T-cell (primary cell): Measurements from ENCODE around the gene PPP1R9A. TPM values are rescaled to one million over a fixed set of nuclear protein-coding genes. Genes with fewer than 3 reads are reported as not detected.

Source experiments
- ATAC-seq, 4 experiments: fragments of 200-7000 bp in 3 of 4; fragments of 150-1000 bp in 1 of 4; cut with Tn5 transposase; replicated peaks in 1 of 4; 1 replicate in 3 of 4; 2 replicates in 1 of 4; pipeline ENCODE4 v1.10.0; 2021; ENCODE audit warnings: moderate library complexity in 3 of 4, mild to moderate bottlenecking in 2 of 4, moderate number of reproducible peaks in 1 of 4
- CTCF ChIA-PET, 2 donors: fragments of 300-600 bp; sonication (Branson Sonifier 250); formaldehyde crosslinking; loops; one replicate each; lab custom pipeline; 2022; ENCODE audit warnings: antibody characterized with exemption in 2 of 2; lab: Charles Lee
- POLR2A ChIA-PET, 2 donors: fragments of 300-600 bp; sonication (Branson Sonifier 250); formaldehyde crosslinking; loops; one replicate each; lab custom pipeline; 2022; ENCODE audit warnings: antibody characterized with exemption in 2 of 2; lab: Charles Lee
- DNase-seq, 35 experiments: peaks; one replicate each; pipeline versions ENCODE4 v3.0.0 to v3.0.0-alpha.2; 2013 to 2023
- H3K27ac ChIP-seq: one replicate; pipeline ENCODE4 v1.5.1; 2013; ENCODE audit warnings: low read length
- H3K27me3 ChIP-seq, 2 experiments: replicated peaks in 1 of 2; 1 replicate in 1 of 2; 2 replicates in 1 of 2; pipeline versions ENCODE4 v1.6.1 to v1.7.0; 2013; ENCODE audit warnings: low read length in 1 of 2, mixed read lengths in 1 of 2; ENCODE audit not compliant: control insufficient read depth in 2 of 2, insufficient read depth in 2 of 2; ENCODE audit errors: extremely low read depth in 1 of 2
- H3K36me3 ChIP-seq, 2 donors: 1 replicate in 1 of 2; 2 replicates in 1 of 2; pipeline versions ENCODE4 v1.6.1 to v1.7.0; 2013; ENCODE audit warnings: low read length in 1 of 2; ENCODE audit not compliant: control insufficient read depth in 2 of 2, insufficient read depth in 1 of 2; ENCODE audit errors: extremely low read depth in 1 of 2
- H3K4me1 ChIP-seq, 2 experiments: 1 replicate in 1 of 2; 2 replicates in 1 of 2; pipeline versions ENCODE4 v1.6.1 to v1.7.0; 2013; ENCODE audit warnings: low read length in 2 of 2, mixed read lengths in 1 of 2; ENCODE audit not compliant: insufficient read depth in 2 of 2, control insufficient read depth in 1 of 2; ENCODE audit errors: extremely low read depth in 1 of 2
- H3K4me3 ChIP-seq, 2 donors: 1 replicate in 1 of 2; 2 replicates in 1 of 2; pipeline versions ENCODE4 v1.5.1 to v1.7.0; 2013; ENCODE audit warnings: mild to moderate bottlenecking in 2 of 2, low read length in 1 of 2, moderate library complexity in 1 of 2; ENCODE audit not compliant: control insufficient read depth in 1 of 2; ENCODE audit errors: extremely low read depth in 1 of 2
- H3K9me3 ChIP-seq: 2 replicates; pipeline ENCODE4 v1.7.0; 2013
- H3K27ac Mint-ChIP-seq, 2 donors: one replicate each; pipeline ENCODE4 v1.8.0; 2020 to 2021; ENCODE audit warnings: mild to moderate bottlenecking in 2 of 2, mixed read lengths in 2 of 2
- H3K27me3 Mint-ChIP-seq, 2 donors: one replicate each; pipeline ENCODE4 v1.8.0; 2021 to 2022; ENCODE audit warnings: mixed read lengths in 2 of 2
- H3K36me3 Mint-ChIP-seq: one replicate; pipeline ENCODE4 v1.8.0; 2021; ENCODE audit warnings: mixed read lengths
- H3K4me1 Mint-ChIP-seq, 3 donors: one replicate each; pipeline ENCODE4 v1.8.0; 2020 to 2022; ENCODE audit warnings: mixed read lengths in 3 of 3, mild to moderate bottlenecking in 1 of 3
- H3K4me3 Mint-ChIP-seq, 3 donors: one replicate each; pipeline ENCODE4 v1.8.0; 2020 to 2022; ENCODE audit warnings: mild to moderate bottlenecking in 3 of 3, mixed read lengths in 3 of 3, moderate library complexity in 3 of 3
- H3K9me3 Mint-ChIP-seq, 3 donors: one replicate each; pipeline ENCODE4 v1.8.0; 2020 to 2022; ENCODE audit warnings: mixed read lengths in 3 of 3
- WGBS: methylation state at CpG from one replicate; pipeline ENCODE4 v1.1.5; 2013; ENCODE audit warnings: missing lambda C conversion rate; ENCODE audit not compliant: insufficient coverage; 5-methylcytosine and 5-hydroxymethylcytosine counted together
- total RNA-seq, 35 experiments: library from RNA in 6 of 35; stranded (reverse) in 6 of 35; fragments of 120-200 nt in 1 of 35; gene quantifications; one replicate each; pipeline versions ENCODE4 v1.2.1 to v1.2.4 and lab custom pipeline; 2013 to 2026

PPP1R9A gene
- total RNA-seq, 5 donors from 2014 or later (not counting 1 experiment from before 2014, with no cell fraction given), result 0.10 to 0.23 (median 0.13) TPM; not detected in 2

- H3K4me1 Mint-ChIP-seq, result no peaks in the 10 kb centered on the region
- Histone ChIP-seq H3K27me3 (no peaks in the 10 kb centered on the region), H3K4me1 (no peaks in the 10 kb centered on the region), H3K4me3 (no peak overlapping the region), H3K36me3 (no peaks in the 10 kb centered on the region), H3K9me3 (no peaks in the 10 kb centered on the region), H3K27ac (no peak overlapping the region)
- no peaks in the 10 kb centered on the region for H3K9me3 Mint-ChIP-seq
- H3K27ac Mint-ChIP-seq, result no peak overlapping the region
- DNase-seq (no peak), ATAC-seq (no peak)
- H3K36me3 Mint-ChIP-seq, result no peaks in the 10 kb centered on the region
- no peak overlapping the region for H3K4me3 Mint-ChIP-seq
- POLR2A ChIA-PET, result no interaction called here
- H3K27me3 Mint-ChIP-seq, result no peaks in the 10 kb centered on the region
- no CpG with 5 or more reads among the region's 3 CpGs for WGBS
- CTCF ChIA-PET, result no interaction called here
These were observed 34.6 kb downstream of the PPP1R9A start for GRCh38 chr7:94941844-94942632.

DNA sequence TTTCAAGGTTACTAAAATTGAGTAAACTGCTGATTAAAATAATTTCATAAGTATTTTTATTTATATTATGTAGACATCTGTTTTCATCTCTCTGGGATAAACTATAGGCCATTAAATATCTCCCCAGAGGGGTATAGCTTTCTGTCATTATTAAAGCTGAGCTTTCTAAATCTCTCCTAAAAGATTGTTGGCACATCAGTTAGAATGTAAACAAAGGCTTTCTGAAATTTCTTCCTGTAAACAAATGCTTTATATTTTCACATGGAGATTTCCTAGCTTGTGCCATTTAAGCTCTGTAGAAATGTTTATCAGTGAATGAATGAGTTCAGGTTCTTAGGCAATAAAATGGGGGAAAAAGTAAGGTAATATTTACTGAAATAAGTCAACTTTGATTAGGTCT is 35.7 kb downstream of the PPP1R9A start:
- H3K27me3 Mint-ChIP-seq, result no peaks in the 10 kb centered on the region
- H3K4me1 ChIP-seq, result no peaks in the 10 kb centered on the region
- no peaks in the 10 kb centered on the region for H3K9me3 ChIP-seq
- H3K9me3 Mint-ChIP-seq, result no peaks in the 10 kb centered on the region
- no peaks in the 10 kb centered on the region for H3K36me3 ChIP-seq
- H3K27me3 ChIP-seq, result no peaks in the 10 kb centered on the region
- H3K4me3 ChIP-seq, result no peak overlapping the region
- H3K27ac Mint-ChIP-seq, result no peak overlapping the region
- ATAC-seq (no peak), DNase-seq (no peak)
- no peaks in the 10 kb centered on the region for H3K4me1 Mint-ChIP-seq
- no peak overlapping the region for H3K27ac ChIP-seq
- ChIA-PET POLR2A (interaction anchor here in 1 of 2 donors (0.6 kb wide), 1 partner anchor 791 kb away, joined by 3 read pairs; no protein-coding TSS in a partner anchor), CTCF (no interaction called here)
- no peaks in the 10 kb centered on the region for H3K36me3 Mint-ChIP-seq
- H3K4me3 Mint-ChIP-seq, result no peak overlapping the region

GRCh38 chr7:94949532-94949931 is 42.1 kb downstream of the PPP1R9A start:
- no peaks in the 10 kb centered on the region for H3K4me1 Mint-ChIP-seq
- Histone ChIP-seq H3K4me3 (no peak overlapping the region), H3K4me1 (no peaks in the 10 kb centered on the region), H3K27me3 (no peaks in the 10 kb centered on the region), H3K9me3 (no peaks in the 10 kb centered on the region), H3K27ac (no peak overlapping the region), H3K36me3 (no peaks in the 10 kb centered on the region)
- H3K27me3 Mint-ChIP-seq, result no peaks in the 10 kb centered on the region
- H3K27ac Mint-ChIP-seq, result no peak overlapping the region
- WGBS, result 80% methylated on average over 1 of the region's 1 CpG
- H3K9me3 Mint-ChIP-seq, result peaks cover 0 to 7% (median 0%) of the 10 kb centered on the region in 3 donors
- ATAC-seq (no peak), DNase-seq (no peak)
- ChIA-PET CTCF (no interaction called here), POLR2A (no interaction called here)
- no peaks in the 10 kb centered on the region for H3K36me3 Mint-ChIP-seq
- H3K4me3 Mint-ChIP-seq, result no peak overlapping the region

GRCh38 chr7:94955807-94956206 is 48.4 kb downstream of the PPP1R9A start:
- POLR2A ChIA-PET, result no interaction called here
- CTCF ChIA-PET, result no interaction called here
- Histone ChIP-seq H3K36me3 (no peaks in the 10 kb centered on the region), H3K4me1 (no peaks in the 10 kb centered on the region), H3K27me3 (no peaks in the 10 kb centered on the region), H3K27ac (no peak overlapping the region), H3K9me3 (no peaks in the 10 kb centered on the region), H3K4me3 (no peak overlapping the region)
- Mint-ChIP-seq H3K36me3 (no peaks in the 10 kb centered on the region), H3K27ac (no peak overlapping the region), H3K4me1 (no peaks in the 10 kb centered on the region), H3K4me3 (no peak overlapping the region), H3K27me3 (peaks cover 0 to 3% of the 10 kb centered on the region in 2 donors), H3K9me3 (peaks cover 0 to 7% (median 0%) of the 10 kb centered on the region in 3 donors)
- ATAC-seq (no peak), DNase-seq (no peak)
- WGBS, result 59% methylated on average over 2 of the region's 3 CpGs

DNA sequence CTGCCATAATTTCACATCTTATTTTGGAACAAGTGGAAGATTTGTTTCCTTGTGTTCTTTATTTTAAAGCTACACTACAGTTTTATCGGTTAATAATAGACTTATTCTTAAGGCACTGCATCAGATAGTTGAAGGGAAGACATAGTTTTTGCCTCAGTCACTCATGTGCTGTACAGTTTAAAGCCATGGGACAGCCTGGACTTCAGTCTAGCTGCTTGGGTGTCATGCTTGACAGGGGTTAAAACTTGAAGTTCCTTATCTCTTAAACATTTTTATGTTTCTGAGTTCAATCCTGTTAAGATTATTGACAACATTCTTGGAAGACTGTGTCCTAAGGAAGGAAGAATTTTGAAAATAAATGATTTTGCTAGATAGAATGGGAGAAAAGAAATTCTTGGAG is 49.7 kb downstream of the PPP1R9A start:
- no peak overlapping the region for H3K4me3 Mint-ChIP-seq
- H3K4me1 Mint-ChIP-seq, result no peaks in the 10 kb centered on the region
- CTCF ChIA-PET, result no interaction called here
- POLR2A ChIA-PET, result no interaction called here
- peaks cover 0 to 7% (median 0%) of the 10 kb centered on the region in 3 donors for H3K9me3 Mint-ChIP-seq
- H3K27me3 Mint-ChIP-seq, result peaks cover 0 to 3% of the 10 kb centered on the region in 2 donors
- WGBS, result no CpG with 5 or more reads among the region's 1 CpG
- H3K9me3 ChIP-seq, result no peaks in the 10 kb centered on the region
- no peak overlapping the region for H3K4me3 ChIP-seq
- H3K27me3 ChIP-seq, result no peaks in the 10 kb centered on the region
- H3K36me3 ChIP-seq, result no peaks in the 10 kb centered on the region
- H3K27ac Mint-ChIP-seq, result no peak overlapping the region
- DNase-seq (no peak), ATAC-seq (no peak)
- H3K27ac ChIP-seq, result no peak overlapping the region
- no peaks in the 10 kb centered on the region for H3K36me3 Mint-ChIP-seq
- H3K4me1 ChIP-seq, result no peaks in the 10 kb centered on the region

DNA sequence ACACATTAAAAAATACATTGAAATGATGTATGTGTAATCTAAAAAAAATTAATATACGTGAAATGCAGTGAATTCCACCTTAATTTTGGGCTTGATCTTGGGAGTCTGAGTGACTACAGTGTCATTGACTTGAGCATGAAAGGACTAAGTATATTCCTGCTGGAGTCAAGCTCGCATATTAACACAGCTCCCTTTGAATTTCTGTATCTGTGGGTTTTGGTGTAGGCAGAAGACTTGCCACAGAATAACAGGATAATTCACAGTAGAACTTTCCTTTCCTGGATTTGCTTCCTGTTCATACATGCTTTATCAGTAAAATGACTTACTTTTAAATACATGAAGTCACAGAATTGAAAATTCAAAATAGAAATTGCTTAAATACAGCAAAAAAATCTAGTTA is 55.3 kb downstream of the PPP1R9A start:
- Histone ChIP-seq H3K9me3 (no peaks in the 10 kb centered on the region), H3K27ac (no peak overlapping the region), H3K4me3 (no peak overlapping the region), H3K27me3 (no peaks in the 10 kb centered on the region), H3K4me1 (no peaks in the 10 kb centered on the region), H3K36me3 (no peaks in the 10 kb centered on the region)
- H3K4me1 Mint-ChIP-seq, result no peaks in the 10 kb centered on the region
- ATAC-seq (no peak), DNase-seq (no peak)
- H3K27me3 Mint-ChIP-seq, result no peaks in the 10 kb centered on the region
- H3K9me3 Mint-ChIP-seq, result peaks cover 0 to 13% (median 6%) of the 10 kb centered on the region in 3 donors
- WGBS, result no CpG with 5 or more reads among the region's 2 CpGs
- H3K4me3 Mint-ChIP-seq, result no peak overlapping the region
- H3K36me3 Mint-ChIP-seq, result no peaks in the 10 kb centered on the region
- ChIA-PET CTCF (no interaction called here), POLR2A (no interaction called here)
- H3K27ac Mint-ChIP-seq, result no peak overlapping the region
